GOT3 (cell line): ENCODE results near the gene NR4A3.

Experiments
- DNase-seq: peaks from one replicate; lab custom pipeline; 2025; ENCODE audit warnings: mixed read lengths; lab: John Stamatoyannopoulos, UW

The NR4A3 gene

GRCh38 chr9:99814359-99814758 is 7.3 kb upstream of the NR4A3 start:
- DNase-seq: no peak

- no peak for DNase-seq
These were observed 5.3 kb upstream of the NR4A3 start for GRCh38 chr9:99816392-99816791.

GRCh38 chr9:99818500-99818899 is 3.2 kb upstream of the NR4A3 start:
- no peak for DNase-seq

GRCh38 chr9:99819123-99819855 is 2.4 kb upstream of the NR4A3 start:
- peak; percentile 64 for DNase-seq

GRCh38 chr9:99819856-99820684 is 1.6 kb upstream of the NR4A3 start:
- DNase-seq: peak; percentile 76

- DNase-seq: no peak
These were observed 845 bp upstream of the NR4A3 start for GRCh38 chr9:99820685-99821395.

GRCh38 chr9:99822109-99822805 is 572 bp downstream of the NR4A3 start:
- DNase-seq: no peak

GRCh38 chr9:99822806-99823591 is 1.3 kb downstream of the NR4A3 start:
- no peak for DNase-seq

- DNase-seq: no peak
These were observed 2.1 kb downstream of the NR4A3 start for GRCh38 chr9:99823681-99824377.

- no peak for DNase-seq
These were observed 2.9 kb downstream of the NR4A3 start for GRCh38 chr9:99824378-99825171.

GRCh38 chr9:99825172-99826046 is 3.7 kb downstream of the NR4A3 start:
- no peak for DNase-seq

- DNase-seq: no peak
These were observed 4.9 kb downstream of the NR4A3 start for GRCh38 chr9:99826579-99826978.

- no peak for DNase-seq
These were observed 5.6 kb downstream of the NR4A3 start for GRCh38 chr9:99827244-99827643.

GRCh38 chr9:99828054-99828416 is 6.3 kb downstream of the NR4A3 start:
- DNase-seq: no peak

GRCh38 chr9:99828417-99829176 is 6.9 kb downstream of the NR4A3 start:
- DNase-seq: no peak

GRCh38 chr9:99831857-99832557 is 10.3 kb downstream of the NR4A3 start:
- no peak for DNase-seq

- DNase-seq: no peak
These were observed 10.8 kb downstream of the NR4A3 start for GRCh38 chr9:99832558-99832864.

- DNase-seq: no peak
These were observed 12.1 kb downstream of the NR4A3 start for GRCh38 chr9:99833735-99834134.
